IPS DF 19.7 (cell line): ENCODE measurements around the gene SMIM21.

Experiments used
- DNase-seq: peaks from one replicate; pipeline ENCODE4 v3.0.0-alpha.2; 2013; ENCODE audit warnings: low read depth, low spot score

SMIM21 gene

DNA sequence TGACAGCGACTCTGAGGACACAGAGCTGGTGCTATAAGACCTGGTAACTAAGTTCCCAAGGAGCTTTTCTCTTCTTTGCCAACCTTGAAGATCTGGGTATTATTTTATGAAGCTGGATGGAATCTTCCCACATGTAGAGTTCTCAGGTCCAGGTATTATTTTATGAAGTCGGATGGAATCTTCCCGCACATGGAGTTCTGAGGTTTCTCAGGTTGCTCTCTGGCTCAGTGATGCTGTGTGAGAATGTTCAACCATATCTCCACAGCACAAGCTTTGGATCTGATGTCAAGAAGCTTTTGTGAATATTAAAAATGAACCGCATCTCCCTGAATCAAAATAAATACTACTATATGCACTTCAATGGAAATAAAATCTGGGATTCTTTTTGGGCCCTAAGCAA lies at the start of gene SMIM21:
Gene SMIM21 (minus strand): TSS at position 101 of the 400 bp plus-strand sequence. CDS start 140 bp downstream, outside the sequence.
- no peak for DNase-seq

DNA sequence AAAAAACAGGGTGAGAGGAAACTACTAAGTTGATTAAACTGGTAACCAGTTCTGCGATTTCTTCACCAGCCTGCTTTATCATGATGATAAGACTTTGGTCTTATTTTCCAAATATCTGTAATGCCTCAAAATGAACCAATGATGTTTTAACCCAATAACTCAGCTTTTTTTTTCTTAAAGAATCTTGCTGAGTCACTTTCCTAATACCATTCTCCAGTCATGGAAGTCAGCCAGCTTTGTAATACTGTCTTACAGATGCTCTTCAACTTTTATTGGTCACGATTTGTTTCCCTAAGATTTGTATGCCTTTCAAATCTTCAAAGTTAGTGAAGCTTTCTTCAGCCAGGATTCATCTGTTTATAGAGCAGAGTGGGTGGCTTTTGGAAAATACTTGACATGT lies 47.7 kb upstream of the SMIM21 start:
- DNase-seq, result no peak

DNA sequence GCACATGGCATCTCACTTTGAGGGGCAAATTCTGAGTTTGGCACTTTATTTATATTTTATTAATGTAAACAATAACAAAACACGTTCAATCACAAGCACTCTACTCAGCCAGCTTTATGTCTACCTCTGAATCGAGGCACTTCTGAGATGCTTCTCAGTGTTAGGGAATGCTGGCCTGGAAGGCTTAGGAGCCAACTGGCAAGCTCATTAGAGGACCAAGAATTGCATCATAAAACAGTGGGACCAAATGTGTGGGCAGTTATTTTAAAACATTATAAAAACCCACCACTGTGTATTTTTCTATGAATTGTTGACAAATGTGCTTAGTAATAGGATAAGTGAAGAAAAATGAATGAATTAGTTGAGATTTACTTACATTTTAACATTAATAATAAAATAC lies 46.8 kb upstream of the SMIM21 start:
- no peak for DNase-seq

DNA sequence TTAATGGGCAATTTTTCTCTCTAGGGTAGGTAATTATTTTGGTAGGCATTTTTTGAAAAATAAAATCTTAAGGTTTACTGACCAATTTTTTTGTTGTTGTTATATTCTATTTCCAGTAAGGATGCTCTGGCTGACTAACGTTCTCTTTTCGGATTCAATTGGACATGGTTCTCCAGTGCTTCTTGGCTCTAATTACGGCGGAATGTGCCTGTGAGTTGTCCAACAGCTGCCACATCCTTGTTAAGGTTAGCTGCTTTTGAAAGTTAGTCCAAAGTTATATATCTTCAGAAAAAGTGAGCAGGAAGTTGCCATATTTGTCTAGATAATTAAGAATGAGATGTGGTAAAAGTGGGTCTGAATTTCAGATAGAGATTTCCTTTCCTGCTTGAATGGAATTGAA lies 45.8 kb upstream of the SMIM21 start:
- DNase-seq, result no peak

DNA sequence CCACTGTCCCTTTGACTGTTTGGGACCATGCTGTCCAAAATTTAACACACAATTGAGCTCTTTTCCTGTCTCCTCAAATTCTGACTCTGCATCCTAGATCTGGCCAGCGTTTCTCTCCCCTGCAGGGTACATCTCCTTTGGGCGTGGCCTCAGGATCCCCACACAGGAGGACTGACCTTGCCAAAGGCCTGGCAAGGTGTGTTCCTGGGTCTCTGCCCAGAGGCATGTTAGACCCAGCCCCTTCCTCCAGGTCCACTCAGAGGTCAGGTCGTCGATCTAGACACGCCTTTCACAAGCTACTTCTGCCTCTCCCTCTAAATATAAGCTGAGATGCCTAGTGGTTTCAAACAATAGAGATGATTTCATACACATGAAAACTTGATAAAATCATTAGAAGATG lies 45.4 kb upstream of the SMIM21 start:
- DNase-seq, result no peak

DNA sequence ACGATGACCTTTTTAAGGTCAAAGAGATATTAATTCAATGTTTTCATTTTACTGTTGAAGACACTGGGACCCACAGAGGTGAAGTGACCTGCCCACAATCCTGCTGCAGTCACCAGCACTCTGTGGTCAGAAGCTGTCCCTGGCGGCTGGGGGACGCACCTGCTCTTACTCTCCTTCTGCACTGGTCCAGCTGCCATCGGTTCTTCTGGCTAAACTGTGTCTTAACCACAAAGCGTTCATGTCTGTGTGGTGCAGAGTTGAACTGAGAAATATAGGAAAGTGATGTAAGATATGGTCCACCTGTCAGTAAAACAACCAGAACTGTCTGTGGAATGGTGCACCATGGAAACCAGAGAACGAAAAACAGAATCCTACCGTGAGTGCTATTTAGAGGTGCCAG lies 44.9 kb upstream of the SMIM21 start:
- DNase-seq, result no peak

DNA sequence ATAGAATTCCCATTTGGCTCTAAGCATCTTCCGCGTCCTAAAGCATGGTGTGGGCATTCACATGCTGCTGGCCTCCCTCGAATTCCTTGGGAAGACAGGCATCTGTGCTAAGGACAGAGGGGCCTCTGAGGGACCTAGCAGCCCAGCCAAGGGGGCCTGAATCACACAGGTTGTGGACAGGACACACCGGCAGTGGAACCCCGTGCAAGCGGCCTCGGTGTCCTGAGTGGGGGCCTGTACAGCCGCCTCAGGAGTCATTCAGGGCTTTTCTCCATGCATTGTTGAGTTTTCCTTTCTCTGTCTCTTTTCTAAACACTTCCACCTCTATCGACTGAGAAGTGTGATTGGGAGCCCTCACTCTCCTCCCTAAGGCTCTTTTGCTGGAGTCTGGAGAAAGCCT lies 44.3 kb upstream of the SMIM21 start:
- DNase-seq, result no peak

DNA sequence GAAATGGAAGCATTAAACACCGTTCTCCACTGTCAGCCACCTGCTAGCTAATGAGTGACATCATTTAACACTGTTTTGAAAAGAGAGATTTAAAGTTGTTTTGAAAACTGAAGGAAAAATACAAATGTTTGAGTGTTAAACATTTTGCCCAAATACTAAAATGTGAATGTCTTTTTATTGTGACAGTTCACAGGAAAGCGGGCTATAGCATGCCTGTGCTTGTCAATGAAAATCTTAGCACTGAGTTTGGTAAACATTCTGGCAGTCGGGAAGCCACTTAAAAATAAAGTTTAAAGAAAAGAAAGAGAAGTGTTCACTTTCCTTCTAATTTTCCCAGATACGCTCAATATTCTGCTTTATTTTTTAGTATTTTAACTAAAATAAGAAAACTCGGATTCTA lies 40.3 kb upstream of the SMIM21 start:
- DNase-seq, result no peak

DNA sequence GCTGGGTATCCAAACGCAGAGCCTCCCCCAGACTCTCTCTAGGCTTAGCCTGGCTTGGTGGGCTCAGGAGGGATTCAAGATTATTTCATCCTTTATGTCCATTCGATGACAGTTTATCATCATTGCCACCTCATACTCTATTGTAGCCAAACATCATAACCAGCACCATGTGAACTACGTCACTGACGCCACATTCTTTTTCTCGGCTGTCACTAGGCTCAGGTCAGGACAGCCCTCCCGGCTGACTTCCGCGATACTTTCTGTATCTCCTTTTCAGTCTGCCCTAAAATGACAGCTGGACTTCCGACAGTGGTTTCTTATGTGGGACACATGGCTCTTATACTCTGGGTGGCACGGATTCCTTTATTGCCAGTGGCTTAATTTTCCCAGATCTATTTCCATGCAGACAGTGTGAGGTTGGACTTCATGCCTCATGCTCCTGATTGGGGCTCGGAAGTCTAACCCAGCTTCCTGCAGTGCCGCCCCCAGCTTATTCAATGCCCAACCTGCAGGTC lies 39.8 kb upstream of the SMIM21 start:
- DNase-seq, result no peak

DNA sequence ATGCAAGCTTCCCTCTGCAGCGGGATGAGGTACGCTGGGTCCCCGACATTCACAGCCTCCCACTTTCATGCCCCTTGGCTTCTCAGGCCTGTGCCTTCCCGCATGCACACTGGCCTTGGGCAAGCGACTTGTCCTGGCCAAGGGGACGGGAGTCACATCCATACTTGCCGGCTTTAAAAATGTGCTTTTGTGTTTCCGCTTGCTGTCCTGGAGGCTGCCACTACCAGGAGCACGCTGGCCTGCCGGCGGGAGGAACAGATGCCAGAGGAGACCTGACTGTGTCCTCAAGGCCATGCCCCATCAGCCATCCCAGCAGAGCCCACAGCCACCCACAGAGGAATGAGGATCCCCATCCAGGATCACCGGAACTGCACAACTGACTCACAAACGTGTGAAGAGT lies 36.9 kb upstream of the SMIM21 start:
- DNase-seq, result no peak

DNA sequence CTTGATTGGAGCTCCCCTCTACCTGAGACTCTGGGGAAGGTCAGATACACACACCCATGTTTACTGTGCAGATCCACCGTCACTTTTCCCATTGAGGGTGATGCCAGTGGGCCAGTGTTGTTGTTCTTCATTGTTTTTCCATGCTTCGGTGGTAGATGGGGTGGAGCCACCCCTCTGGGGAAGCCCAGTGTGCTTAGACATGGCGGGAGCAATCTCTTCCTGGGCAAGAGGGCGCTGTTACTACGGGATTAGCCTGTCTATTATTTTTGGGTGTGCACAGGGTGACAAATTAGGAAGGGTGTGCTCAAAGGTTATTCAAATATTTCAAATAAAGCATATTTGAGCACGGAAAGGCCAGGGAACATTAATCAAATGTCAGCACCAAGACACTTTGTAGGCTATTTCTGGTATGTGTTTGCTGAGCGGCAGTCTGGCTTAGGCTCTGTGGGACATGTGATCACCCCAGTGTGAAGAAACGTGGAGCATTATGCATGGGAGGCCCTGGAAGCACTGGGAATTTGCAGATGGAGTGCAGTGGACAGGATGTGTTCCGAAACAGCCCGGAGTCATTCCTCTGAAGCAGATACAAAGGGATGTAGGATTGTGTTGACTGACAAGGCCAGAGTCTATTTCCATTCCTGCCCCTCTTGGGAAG lies 34.8 kb upstream of the SMIM21 start:
- DNase-seq, result no peak

DNA sequence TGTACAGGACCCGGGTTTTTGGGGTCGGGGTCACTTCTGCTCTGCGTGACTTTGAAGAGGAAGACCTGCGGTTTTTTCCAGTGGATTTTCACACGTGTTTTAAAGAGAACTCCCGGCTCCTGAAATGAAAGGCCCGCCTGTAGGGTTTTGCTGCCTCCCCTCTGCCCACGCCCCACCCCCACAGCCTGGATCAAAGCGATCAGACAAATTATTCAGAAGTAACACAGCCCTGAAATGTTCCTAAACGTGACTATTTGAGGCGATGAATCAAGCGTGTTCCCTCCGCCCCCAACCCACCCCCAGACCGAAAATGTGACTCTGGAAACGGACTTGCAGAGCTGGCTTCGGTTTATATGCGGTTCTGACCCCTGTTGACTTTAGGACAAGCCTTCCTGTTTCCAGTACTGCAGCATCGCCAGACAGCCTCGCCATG lies 28.7 kb upstream of the SMIM21 start:
- no peak for DNase-seq

DNA sequence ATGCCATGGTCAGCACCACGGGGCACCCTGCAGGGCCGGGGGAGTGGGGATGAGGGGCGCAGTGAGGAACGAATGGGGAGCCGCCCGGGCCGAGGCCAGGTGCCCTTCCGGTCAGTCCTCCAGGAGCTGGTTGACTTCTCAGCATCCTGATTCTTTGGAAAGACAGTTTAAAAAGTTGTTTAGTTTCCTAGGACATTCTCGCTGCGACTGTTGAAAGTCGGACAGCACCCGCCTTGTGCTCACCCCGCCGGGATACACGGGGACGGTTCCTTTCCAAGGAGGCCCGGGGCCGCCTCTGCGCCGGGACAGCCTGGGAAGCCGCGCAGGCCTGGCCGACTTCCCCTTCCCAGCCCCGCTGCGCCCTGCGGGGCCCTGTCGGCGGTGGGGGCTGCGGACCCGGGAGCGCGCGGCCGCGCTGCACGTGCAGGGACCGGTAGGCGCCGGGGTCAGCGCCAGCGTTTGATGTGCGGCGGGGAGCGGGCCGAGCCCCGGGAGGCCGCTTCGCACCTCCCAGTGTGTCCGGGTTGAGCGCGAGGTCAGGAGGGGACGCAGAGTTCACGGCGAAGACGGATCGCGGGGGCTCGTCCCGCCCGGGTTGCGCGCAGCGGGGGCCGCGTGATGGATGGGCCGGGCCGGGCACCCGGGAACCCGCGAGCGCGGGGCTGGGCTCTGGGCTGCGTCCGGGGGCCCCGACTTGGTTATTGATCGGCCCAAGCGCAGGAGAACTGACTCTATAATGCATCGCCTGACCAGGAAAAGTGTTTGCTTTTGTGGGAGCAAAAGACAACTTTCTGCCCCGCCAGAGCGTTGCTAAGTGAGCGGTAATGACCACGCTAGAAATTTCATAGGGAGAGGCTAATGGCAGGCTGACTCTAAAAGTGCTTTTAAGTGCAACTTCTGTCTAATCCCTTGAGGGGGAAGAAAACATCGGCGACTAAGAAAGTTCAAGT lies 28.0 kb upstream of the SMIM21 start:
- no peak for DNase-seq

DNA sequence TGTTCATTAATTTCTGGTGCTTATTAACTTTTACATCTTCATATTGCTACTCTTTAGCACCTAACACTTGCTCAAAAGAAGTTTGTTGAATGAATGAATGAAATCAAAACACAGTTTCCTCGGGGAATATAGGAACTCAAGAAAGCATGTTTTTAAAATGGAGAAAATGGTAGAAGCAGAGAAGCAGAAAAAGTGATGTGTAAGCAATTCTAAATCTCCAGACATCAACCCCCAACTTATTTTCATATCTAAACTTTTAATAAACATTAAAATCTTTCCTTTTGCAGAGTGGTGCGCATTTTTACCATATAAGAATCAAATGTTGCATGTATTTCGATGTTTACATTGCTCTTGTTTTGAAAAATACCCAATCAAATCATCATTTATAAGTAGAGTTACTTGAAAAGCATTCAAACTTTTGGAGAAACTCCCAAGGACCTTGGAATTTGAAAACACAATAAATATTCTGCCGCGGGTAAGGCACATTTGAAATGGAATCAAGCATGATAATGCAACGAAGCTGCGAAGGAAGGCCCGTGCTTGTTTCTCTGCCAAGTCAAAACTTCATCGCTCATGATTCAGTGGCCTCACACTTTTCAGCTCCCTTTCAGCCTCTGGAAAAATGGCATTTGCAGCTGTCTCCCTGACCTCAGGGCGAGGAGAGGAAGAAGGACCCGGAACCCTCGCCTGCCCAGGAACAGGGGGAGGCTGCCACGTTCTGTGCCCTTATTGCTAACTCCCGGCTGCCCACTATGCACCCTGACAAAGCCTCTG lies 26.7 kb upstream of the SMIM21 start:
- DNase-seq, result no peak

DNA sequence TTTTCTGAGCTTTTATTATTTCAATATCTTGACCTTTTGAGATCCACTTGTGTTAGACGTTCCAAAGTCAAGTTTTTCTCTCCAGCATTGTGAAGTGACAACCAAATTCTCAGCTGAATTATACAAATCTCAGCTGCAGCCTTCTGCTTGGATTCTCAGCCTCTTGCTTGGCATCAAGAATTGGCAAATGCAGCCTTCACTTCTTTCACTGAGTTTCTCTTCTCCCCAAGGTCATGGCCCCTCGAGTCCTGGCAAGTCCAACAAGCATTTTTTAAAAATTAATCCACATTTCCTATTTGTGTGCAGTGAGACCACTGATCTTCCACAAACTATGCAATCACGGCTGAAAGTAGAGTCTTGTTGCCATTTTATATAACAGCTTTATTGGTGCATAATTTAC lies 23.4 kb upstream of the SMIM21 start:
- DNase-seq, result no peak

DNA sequence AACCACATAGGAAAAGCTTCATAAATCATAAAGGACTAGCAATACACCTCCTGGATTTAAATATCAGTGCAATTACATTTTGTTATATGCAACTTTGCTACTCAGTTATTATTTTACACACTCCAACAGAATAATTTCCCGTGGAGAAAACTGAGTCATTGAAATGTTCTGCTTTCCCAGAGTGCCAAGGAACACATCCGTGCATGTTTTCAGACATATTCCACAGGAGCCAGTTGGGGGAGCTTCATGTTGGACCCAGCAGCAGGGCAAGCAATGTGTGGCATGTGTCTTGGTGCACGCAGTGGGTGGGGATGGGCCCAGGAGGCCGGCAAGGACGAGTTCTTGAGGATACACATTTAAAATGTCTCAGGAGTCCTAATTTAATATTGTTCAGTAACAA lies 14.4 kb upstream of the SMIM21 start:
- DNase-seq, result no peak

DNA sequence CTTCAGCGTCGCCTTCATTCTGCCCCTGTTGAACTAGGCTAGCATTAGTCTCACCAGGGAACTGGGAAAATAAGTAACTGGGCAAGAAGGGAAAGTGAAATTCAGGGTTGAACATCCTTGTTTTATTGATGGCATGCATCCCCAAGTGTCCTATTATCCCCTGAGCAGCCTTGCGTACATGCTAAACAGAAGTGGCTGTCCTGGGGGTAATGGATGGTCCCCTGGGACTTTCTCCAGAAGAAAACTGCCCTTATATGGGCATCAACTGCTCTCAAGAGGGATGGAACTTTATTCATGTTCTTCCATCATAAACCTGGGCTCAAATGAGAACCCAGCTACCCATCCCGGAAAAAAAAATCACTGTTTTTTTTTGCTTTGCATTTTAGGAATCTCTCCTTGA lies 11.8 kb upstream of the SMIM21 start:
- no peak for DNase-seq

DNA sequence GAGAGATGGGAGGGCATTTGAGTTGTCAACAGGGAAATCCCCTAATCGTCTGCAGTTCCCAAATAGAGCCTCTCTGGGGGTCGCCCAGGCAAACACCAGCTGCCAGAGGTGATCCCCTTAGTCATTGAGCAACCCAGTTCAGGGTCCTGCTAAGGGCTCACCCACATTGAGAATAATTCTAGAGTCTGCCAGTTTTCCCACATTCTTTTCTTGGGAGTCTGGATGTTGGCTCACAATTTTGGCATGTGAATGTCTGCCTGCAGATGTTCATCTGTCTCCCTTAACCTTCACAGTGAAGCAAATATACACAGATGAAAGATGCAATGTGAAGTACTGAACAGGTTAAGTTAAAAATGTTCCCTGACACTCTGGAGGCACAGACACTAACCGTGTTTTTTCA lies 11.4 kb upstream of the SMIM21 start:
- no peak for DNase-seq

DNA sequence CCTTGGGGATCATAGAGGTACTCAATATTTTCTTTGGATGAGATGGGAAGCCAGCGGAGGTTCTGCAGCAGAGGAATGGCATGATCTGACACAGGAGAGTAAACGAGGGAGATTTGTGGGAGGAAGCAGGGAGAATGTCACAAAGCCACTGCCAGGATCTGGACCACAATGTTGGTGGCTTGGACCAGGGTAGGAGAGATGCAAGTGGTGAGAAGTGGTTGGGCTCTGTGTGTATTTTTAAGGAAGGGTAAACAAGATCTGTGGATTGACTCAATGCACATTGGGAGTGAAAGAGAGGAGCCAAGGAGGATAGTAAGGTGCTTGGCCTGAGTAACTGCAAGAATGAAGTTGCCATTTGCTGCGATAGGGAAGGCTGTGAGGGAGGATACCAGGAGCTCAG lies 10.5 kb upstream of the SMIM21 start:
- DNase-seq, result no peak

DNA sequence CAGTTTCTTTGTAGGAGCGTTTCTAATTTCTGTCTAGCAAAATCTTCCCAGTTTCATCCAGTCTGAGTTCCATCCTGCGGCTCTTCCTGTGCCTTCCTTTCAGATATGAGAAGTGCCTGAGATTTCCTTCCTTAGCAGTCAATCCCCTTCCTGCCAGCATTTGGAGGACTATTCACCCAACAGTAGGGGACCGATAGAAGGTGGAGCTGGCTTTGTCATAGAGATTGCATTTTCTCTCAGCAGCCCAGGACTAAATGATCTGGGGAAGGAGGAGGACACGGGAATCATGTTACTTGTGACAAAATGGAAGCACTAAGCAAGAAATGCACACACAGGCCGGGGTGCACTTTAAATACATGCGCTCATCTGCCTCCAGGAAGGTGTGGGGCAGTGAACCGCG lies 5.6 kb upstream of the SMIM21 start:
- peak; percentile 50 for DNase-seq

DNA sequence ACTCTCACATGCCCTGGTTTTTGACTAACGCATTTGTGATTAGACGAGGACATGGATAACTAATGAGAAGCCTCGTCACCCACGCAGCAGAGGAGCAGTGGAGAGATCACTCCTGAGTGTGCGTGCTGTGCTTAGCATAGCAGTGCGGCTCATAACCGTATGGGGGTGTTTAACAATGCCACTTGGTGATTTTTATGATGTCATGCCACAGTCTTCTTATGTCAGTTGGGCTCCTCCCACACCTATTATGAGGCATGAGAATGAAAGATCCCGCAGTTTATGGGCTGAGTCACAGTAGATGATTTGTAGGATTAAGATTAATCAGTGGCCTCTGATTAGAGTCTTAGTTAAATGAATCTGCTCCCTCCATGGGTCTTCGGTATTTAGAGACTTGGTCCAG lies 2.5 kb upstream of the SMIM21 start:
- no peak for DNase-seq

DNA sequence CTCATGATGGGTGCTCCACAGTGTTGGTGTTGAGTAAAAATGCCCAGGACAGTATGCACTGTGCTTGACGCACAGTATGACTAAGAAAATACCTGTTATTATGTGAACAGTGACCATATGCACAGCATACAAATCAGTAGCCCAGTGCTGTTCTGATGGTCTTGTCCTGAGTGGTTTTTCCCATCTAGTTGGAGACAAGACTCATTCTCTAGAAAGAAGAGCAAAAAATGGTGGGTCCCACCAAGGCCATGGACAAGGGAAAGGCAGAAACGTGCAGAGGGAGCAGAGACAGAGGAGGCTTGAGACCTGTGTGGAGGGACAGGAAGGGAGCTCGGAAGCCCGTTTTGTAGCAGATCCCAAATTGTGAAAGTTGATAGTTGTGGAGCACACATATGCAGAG lies 987 bp upstream of the SMIM21 start:
- no peak for DNase-seq
